Smooth muscle cell (in vitro differentiated cells): ENCODE data around the gene STK10. TPM values are rescaled to one million over a fixed set of nuclear protein-coding genes. Genes with fewer than 3 reads are reported as not detected.

Source experiments
- DNase-seq: peaks from one replicate; lab custom pipeline; 2025; ENCODE audit not compliant: unreplicated experiment; lab: John Stamatoyannopoulos, UW
- H2AFZ ChIP-seq: fragments of 200-600 bp; sonication (generic); 2 replicates; pipeline ENCODE4 v1.6.0; 2016; ENCODE audit warnings: antibody characterized with exemption, low read depth, mild to moderate bottlenecking
- H3F3A ChIP-seq: fragments of 200-600 bp; sonication (generic); 2 replicates; pipeline ENCODE4 v1.6.0; 2017; ENCODE audit warnings: antibody characterized with exemption, low read depth
- H3K27ac ChIP-seq: fragments of 200-600 bp; sonication (generic); 2 replicates; pipeline ENCODE4 v1.5.1; 2016; ENCODE audit warnings: low read depth, mild to moderate bottlenecking
- H3K27me3 ChIP-seq: fragments of 200-600 bp; sonication (generic); 2 replicates; pipeline ENCODE4 v1.6.1; 2016; ENCODE audit warnings: low read depth, mild to moderate bottlenecking
- H3K36me3 ChIP-seq: fragments of 200-600 bp; sonication (generic); 2 replicates; pipeline ENCODE4 v1.5.1; 2016; ENCODE audit warnings: low read depth
- H3K4me1 ChIP-seq: fragments of 200-600 bp; sonication (generic); 2 replicates; pipeline ENCODE4 v1.5.1; 2016; ENCODE audit warnings: low read depth
- H3K4me2 ChIP-seq: fragments of 200-600 bp; sonication (generic); 2 replicates; pipeline ENCODE4 v1.6.0; 2016; ENCODE audit warnings: mild to moderate bottlenecking
- H3K4me3 ChIP-seq: fragments of 200-600 bp; sonication (generic); 2 replicates; pipeline ENCODE4 v1.5.1; 2016; ENCODE audit warnings: mild to moderate bottlenecking
- H3K79me2 ChIP-seq: fragments of 200-600 bp; sonication (generic); 2 replicates; pipeline ENCODE4 v1.6.0; 2016; ENCODE audit warnings: low read depth, mild to moderate bottlenecking
- H3K9ac ChIP-seq: fragments of 200-600 bp; sonication (generic); 2 replicates; pipeline ENCODE4 v1.6.0; 2016; ENCODE audit warnings: low read depth
- H3K9me3 ChIP-seq: fragments of 200-600 bp; sonication (generic); replicated peaks from 2 replicates; pipeline ENCODE4 v1.5.1; 2016; ENCODE audit warnings: low read depth
- H4K20me1 ChIP-seq: fragments of 200-600 bp; sonication (generic); 2 replicates; pipeline ENCODE4 v1.6.0; 2016; ENCODE audit warnings: low read depth
- whole genome bisulfite sequencing: methylation state at CpG from one replicate; pipeline ENCODE4 v1.1.7; 2016; ENCODE audit warnings: low lambda C conversion rate; 5-methylcytosine and 5-hydroxymethylcytosine counted together
- polyA plus RNA-seq: library from polyadenylated mRNA; unstranded; fragments of >200 nt; fragmentation: Nextera tagmentation; extraction: Ambion mirVana; gene quantifications from 2 replicates; pipeline ENCODE4 v1.2.1, GENCODE V29; 2016
- total RNA-seq: library from RNA; depleted of rRNA; stranded (reverse); fragments of >200 nt; gene quantifications from 2 replicates; pipeline ENCODE4 v1.2.3, GENCODE V29; 2014
- TF ChIP-seq, protein P1 (sequence below): fragments of 200-600 bp; sonication (generic); IDR thresholded peaks from 2 replicates; pipeline ENCODE4 v1.5.1; 2017; ENCODE audit warnings: borderline replicate concordance, mild to moderate bottlenecking, antibody characterized with exemption; ENCODE audit not compliant: insufficient read depth, poor library complexity, severe bottlenecking

Gene STK10
- total and polyA plus RNA-seq, 2 experiments from 2014 or later, result 10.7 to 26.0 TPM

DNA sequence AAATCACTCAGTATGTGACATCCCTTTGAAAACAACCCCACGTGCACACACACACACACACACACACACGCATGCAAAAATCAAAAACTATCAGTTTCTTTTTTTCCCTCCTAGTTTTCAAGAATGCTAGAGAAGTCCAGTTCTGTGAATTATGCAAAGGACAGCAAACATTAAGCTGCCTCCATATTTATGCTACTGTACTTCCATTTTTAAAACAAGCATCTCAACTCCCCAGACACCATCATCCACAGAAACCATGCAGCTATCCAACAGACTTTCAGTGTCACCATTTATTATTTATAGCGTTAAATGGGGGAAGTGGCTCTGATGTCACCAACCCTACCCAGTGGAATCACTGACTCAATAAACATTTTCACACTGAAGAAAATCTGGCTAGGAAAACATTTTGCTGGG lies 183.2 kb downstream of the STK10 start:
- peak overlapping the region; percentile 95 for H3K27ac ChIP-seq
- peaks cover 58% of the 10 kb centered on the region for H4K20me1 ChIP-seq

GRCh38 chr5:172003746-172004145 lies 184.3 kb downstream of the STK10 start:
- Histone ChIP-seq H4K20me1 (peaks cover 69% of the 10 kb centered on the region), H3K9ac (no peak overlapping the region), H3K27ac (peak overlapping the region; percentile 95), H3K9me3 (no peaks in the 10 kb centered on the region), H3K27me3 (no peaks in the 10 kb centered on the region), H3F3A (peaks cover 19% of the 10 kb centered on the region), H3K4me2 (peak overlapping the region; percentile 92), H3K79me2 (peaks cover 76% of the 10 kb centered on the region), H3K36me3 (no peaks in the 10 kb centered on the region), H2AFZ (no peak overlapping the region), H3K4me3 (peak overlapping the region; percentile 91), H3K4me1 (peaks cover 54% of the 10 kb centered on the region)
- DNase-seq, result no peak
- 81% methylated on average over 1 of the region's 1 CpG for WGBS
- TF ChIP-seq, protein P1, sequence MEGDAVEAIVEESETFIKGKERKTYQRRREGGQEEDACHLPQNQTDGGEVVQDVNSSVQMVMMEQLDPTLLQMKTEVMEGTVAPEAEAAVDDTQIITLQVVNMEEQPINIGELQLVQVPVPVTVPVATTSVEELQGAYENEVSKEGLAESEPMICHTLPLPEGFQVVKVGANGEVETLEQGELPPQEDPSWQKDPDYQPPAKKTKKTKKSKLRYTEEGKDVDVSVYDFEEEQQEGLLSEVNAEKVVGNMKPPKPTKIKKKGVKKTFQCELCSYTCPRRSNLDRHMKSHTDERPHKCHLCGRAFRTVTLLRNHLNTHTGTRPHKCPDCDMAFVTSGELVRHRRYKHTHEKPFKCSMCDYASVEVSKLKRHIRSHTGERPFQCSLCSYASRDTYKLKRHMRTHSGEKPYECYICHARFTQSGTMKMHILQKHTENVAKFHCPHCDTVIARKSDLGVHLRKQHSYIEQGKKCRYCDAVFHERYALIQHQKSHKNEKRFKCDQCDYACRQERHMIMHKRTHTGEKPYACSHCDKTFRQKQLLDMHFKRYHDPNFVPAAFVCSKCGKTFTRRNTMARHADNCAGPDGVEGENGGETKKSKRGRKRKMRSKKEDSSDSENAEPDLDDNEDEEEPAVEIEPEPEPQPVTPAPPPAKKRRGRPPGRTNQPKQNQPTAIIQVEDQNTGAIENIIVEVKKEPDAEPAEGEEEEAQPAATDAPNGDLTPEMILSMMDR, result no peak

More for the DNA sequence above, 183.2 kb downstream of the STK10 start:
- Histone ChIP-seq H3K79me2 (peaks cover 66% of the 10 kb centered on the region), H3K9ac (peak overlapping the region; percentile 94), H3F3A (peaks cover 19% of the 10 kb centered on the region), H3K4me3 (peak overlapping the region; percentile 91), H3K27me3 (no peaks in the 10 kb centered on the region), H3K4me1 (peaks cover 52% of the 10 kb centered on the region), H2AFZ (no peak overlapping the region), H3K36me3 (no peaks in the 10 kb centered on the region), H3K9me3 (no peaks in the 10 kb centered on the region), H3K4me2 (peak overlapping the region; percentile 92)
- DNase-seq, result no peak
- TF ChIP-seq, protein P1, result no peak
- 44% methylated on average over 3 of the region's 3 CpGs for WGBS

GRCh38 chr5:172002840-172003512 lies 185.0 kb downstream of the STK10 start:
- TF ChIP-seq, protein P1, result no peak
- no peak overlapping the region for H3K4me3 ChIP-seq
- peaks cover 76% of the 10 kb centered on the region for H4K20me1 ChIP-seq
- H3K27ac ChIP-seq, result peak overlapping the region; percentile 95
- peak overlapping the region; percentile 92 for H3K4me2 ChIP-seq
- 84% methylated on average over 6 of the region's 6 CpGs for WGBS
- H3K4me1 ChIP-seq, result peaks cover 49% of the 10 kb centered on the region
- no peak overlapping the region for H3K9ac ChIP-seq
- H3K9me3 ChIP-seq, result no peaks in the 10 kb centered on the region
- no peaks in the 10 kb centered on the region for H3K27me3 ChIP-seq
- H2AFZ ChIP-seq, result no peak overlapping the region
- DNase-seq, result no peak
- peaks cover 12% of the 10 kb centered on the region for H3F3A ChIP-seq
- H3K79me2 ChIP-seq, result peaks cover 84% of the 10 kb centered on the region
- no peaks in the 10 kb centered on the region for H3K36me3 ChIP-seq

DNA sequence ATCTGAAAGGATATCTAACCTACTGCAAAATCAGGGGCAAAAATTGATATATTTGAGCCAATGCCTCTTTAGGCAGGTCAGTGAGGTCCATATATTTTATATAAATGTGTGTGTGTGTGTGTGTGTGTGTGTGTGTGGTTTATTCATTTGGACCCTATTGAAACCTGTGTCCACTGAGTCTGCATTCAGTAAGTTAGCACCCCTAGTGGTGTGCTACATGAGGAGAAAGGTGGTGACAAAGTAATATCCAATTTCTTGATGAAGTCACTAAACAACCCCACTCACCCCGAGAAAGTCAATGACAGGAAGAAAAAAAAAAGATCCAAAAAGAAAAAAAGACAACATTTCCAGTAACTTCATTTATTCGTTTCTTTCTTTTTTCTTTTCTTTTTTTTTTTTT lies 185.7 kb downstream of the STK10 start:
- Histone ChIP-seq H4K20me1 (peaks cover 83% of the 10 kb centered on the region), H3K4me3 (no peak overlapping the region), H3K4me1 (peaks cover 42% of the 10 kb centered on the region), H3K79me2 (peaks cover 91% of the 10 kb centered on the region), H3K27me3 (no peaks in the 10 kb centered on the region), H3K27ac (no peak overlapping the region), H3K36me3 (no peaks in the 10 kb centered on the region), H2AFZ (no peak overlapping the region), H3K9me3 (no peaks in the 10 kb centered on the region), H3F3A (peaks cover 6% of the 10 kb centered on the region), H3K9ac (no peak overlapping the region), H3K4me2 (no peak overlapping the region)
- WGBS, result 65% methylated on average over 2 of the region's 2 CpGs
- no peak for DNase-seq
- TF ChIP-seq, protein P1, result peak; percentile 23
